HepG2 (cell line): ENCODE measurements around the gene SPG7. TPM values are rescaled to one million over a fixed set of nuclear protein-coding genes. Genes with fewer than 3 reads are reported as not detected.

Experiments used
- HOXA9 ChIP-seq: sonication (generic); formaldehyde crosslinking; IDR thresholded peaks from 2 replicates; pipeline ENCODE4 v1.8.1; 2022; ENCODE audit warnings: missing genetic modification reagents, mild to moderate bottlenecking, moderate library complexity, borderline replicate concordance
- IKZF1 ChIP-seq: fragments of 450-650 bp; IDR thresholded peaks from 2 replicates; pipeline ENCODE4 v1.7.1; 2016
- KDM5A ChIP-seq: fragments of 200-600 bp; sonication (generic); IDR thresholded peaks from 2 replicates; pipeline ENCODE4 v1.7.0; 2018; ENCODE audit warnings: antibody characterized with exemption, mild to moderate bottlenecking, low read length, borderline replicate concordance
- SRSF4 ChIP-seq: fragments of 200-400 bp; formaldehyde crosslinking; IDR thresholded peaks from one replicate; pipeline ENCODE4 v1.6.1; 2018; ENCODE audit warnings: mild to moderate bottlenecking, low read depth, low read length, moderate library complexity; ENCODE audit not compliant: poor library complexity, severe bottlenecking
- THAP11 ChIP-seq: IDR thresholded peaks from 2 replicates; pipeline ENCODE4 v1.6.1; 2016; ENCODE audit warnings: missing biosample characterization, missing genetic modification reagents
- ZFP82 ChIP-seq: sonication (generic); formaldehyde crosslinking; IDR thresholded peaks from 2 replicates; pipeline ENCODE4 v1.5.1; 2020; ENCODE audit warnings: mild to moderate bottlenecking, missing genetic modification reagents, borderline replicate concordance
- ZFX ChIP-seq: sonication (generic); formaldehyde crosslinking; IDR thresholded peaks from 2 replicates; pipeline ENCODE4 v1.4.0; 2020; ENCODE audit warnings: mild to moderate bottlenecking, low read depth, missing genetic modification reagents, moderate library complexity
- ZNF264 ChIP-seq: sonication (generic); formaldehyde crosslinking; IDR thresholded peaks from 2 replicates; pipeline ENCODE4 v1.4.0; 2020; ENCODE audit warnings: missing genetic modification reagents
- ZNF326 ChIP-seq: sonication (generic); formaldehyde crosslinking; IDR thresholded peaks from 2 replicates; pipeline ENCODE4 v1.4.0; 2020; ENCODE audit warnings: missing genetic modification reagents, borderline replicate concordance
- ZNF432 ChIP-seq: sonication (generic); formaldehyde crosslinking; IDR thresholded peaks from 2 replicates; pipeline ENCODE4 v1.5.0; 2020; ENCODE audit warnings: missing genetic modification reagents, mild to moderate bottlenecking, borderline replicate concordance
- ZNF451 ChIP-seq: sonication (generic); formaldehyde crosslinking; IDR thresholded peaks from 2 replicates; pipeline ENCODE4 v1.5.0; 2020; ENCODE audit warnings: mild to moderate bottlenecking, missing genetic modification reagents
- ZNF484 ChIP-seq: sonication (generic); formaldehyde crosslinking; IDR thresholded peaks from 2 replicates; pipeline ENCODE4 v1.5.1; 2020; ENCODE audit warnings: mild to moderate bottlenecking, low read depth, missing genetic modification reagents, borderline replicate concordance
- ZNF720 ChIP-seq: sonication (generic); formaldehyde crosslinking; IDR thresholded peaks from 2 replicates; pipeline ENCODE4 v1.4.0; 2020; ENCODE audit warnings: missing genetic modification reagents
- ZNF773 ChIP-seq: sonication (generic); formaldehyde crosslinking; IDR thresholded peaks from 2 replicates; pipeline ENCODE4 v1.4.0; 2020; ENCODE audit warnings: missing genetic modification reagents, borderline replicate concordance
- polyA plus RNA-seq, 8 experiments: library from polyadenylated mRNA; depleted of rRNA in 3 of 8; stranded (reverse) in 7 of 8; unstranded in 1 of 8; fragments of >200 nt; fragmentation: Illumina TruSeq in 4 of 8; extraction: Trizol in 4 of 8; gene quantifications; 2 replicates each; pipeline versions ENCODE4 v1.2.1 to v1.2.3, GENCODE V29; 2011 to 2016; ENCODE audit warnings: low read depth in 4 of 8, missing spikeins in 1 of 8, mixed read lengths in 1 of 8; ENCODE audit not compliant: insufficient read depth in 1 of 8
- total RNA-seq, 5 experiments: library from RNA; depleted of rRNA; stranded (reverse); fragments of >200 nt; fragmentation: Illumina TruSeq; extraction: Trizol; gene quantifications; 2 replicates each; pipeline ENCODE4 v1.2.3, GENCODE V29; 2016; ENCODE audit warnings: low read depth in 1 of 5
- TF ChIP-seq, protein P1 (sequence below): sonication (generic); formaldehyde crosslinking; IDR thresholded peaks from 2 replicates; pipeline ENCODE4 v1.4.0; 2020; ENCODE audit warnings: missing genetic modification reagents
- TF ChIP-seq, protein P2 (sequence below): sonication (generic); formaldehyde crosslinking; IDR thresholded peaks from 2 replicates; pipeline ENCODE4 v1.4.0; 2020; ENCODE audit warnings: mild to moderate bottlenecking, missing genetic modification reagents
- TF ChIP-seq, protein P3 (sequence below): sonication (generic); formaldehyde crosslinking; conservative IDR thresholded peaks from 2 replicates; pipeline ENCODE4 v1.4.0; 2020; ENCODE audit warnings: mild to moderate bottlenecking, missing genetic modification reagents, moderate library complexity

SPG7 gene
- total and polyA plus RNA-seq, 2 of the 13 experiments (the other 11 are each of a cell fraction or from before 2014, with no cell fraction given) = 66.0 to 136 TPM

DNA sequence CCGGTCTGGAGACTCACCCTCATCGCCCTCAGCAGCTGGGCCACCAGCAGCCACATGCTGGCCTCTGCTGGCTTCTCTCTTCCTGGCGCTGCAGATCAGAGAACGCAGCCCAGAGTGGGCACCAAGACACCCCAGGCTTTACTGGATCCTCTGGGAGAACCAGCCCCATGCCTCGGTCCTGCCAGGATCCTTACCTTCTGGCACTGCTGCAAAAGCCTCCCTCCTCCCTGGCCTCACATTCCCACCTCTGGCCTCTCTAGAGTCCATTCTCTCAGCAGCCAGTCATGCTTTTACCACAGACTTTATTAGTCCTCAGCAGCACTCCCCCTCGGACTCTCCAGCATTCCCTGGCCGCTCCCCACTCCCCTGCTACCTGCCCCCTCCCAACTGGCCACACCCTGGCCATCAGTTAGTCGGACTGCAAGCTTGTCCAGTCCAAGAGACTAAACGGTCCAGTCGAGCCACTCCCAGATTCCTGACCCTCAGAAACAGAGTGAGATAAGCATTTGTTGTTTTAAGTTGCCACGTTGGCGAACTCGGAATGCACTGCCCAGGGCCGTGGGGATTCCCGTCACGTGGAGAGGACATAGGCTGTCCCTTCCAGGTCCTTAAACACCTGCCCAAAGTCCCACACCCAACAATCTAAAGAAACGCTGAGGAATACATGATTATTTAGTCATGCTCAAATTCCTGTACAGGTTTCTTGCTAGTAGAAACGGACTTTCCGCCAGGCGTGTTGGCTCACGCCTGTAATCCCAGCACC is 5.9 kb upstream of the SPG7 start (continued):
- TF ChIP-seq ZNF773 (CRISPR knock-in tag) (no peak), ZFX (CRISPR knock-in tag) (0 out of 2 replicates have a peak, but pooled peaks have one; percentile 30), ZNF432 (no peak), HOXA9 (CRISPR knock-in tag) (no peak), ZNF484 (CRISPR knock-in tag) (no peak), IKZF1 (no peak), KDM5A (no peak), ZNF720 (CRISPR knock-in tag) (no peak), ZNF264 (CRISPR knock-in tag) (no peak), ZNF326 (CRISPR knock-in tag) (no peak), SRSF4 (no peak), ZNF451 (no peak), THAP11 (CRISPR knock-in tag) (no peak), ZFP82 (CRISPR knock-in tag) (no peak)
- TF ChIP-seq, protein P1, sequence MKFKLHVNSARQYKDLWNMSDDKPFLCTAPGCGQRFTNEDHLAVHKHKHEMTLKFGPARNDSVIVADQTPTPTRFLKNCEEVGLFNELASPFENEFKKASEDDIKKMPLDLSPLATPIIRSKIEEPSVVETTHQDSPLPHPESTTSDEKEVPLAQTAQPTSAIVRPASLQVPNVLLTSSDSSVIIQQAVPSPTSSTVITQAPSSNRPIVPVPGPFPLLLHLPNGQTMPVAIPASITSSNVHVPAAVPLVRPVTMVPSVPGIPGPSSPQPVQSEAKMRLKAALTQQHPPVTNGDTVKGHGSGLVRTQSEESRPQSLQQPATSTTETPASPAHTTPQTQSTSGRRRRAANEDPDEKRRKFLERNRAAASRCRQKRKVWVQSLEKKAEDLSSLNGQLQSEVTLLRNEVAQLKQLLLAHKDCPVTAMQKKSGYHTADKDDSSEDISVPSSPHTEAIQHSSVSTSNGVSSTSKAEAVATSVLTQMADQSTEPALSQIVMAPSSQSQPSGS = no peak
- TF ChIP-seq, protein P2, sequence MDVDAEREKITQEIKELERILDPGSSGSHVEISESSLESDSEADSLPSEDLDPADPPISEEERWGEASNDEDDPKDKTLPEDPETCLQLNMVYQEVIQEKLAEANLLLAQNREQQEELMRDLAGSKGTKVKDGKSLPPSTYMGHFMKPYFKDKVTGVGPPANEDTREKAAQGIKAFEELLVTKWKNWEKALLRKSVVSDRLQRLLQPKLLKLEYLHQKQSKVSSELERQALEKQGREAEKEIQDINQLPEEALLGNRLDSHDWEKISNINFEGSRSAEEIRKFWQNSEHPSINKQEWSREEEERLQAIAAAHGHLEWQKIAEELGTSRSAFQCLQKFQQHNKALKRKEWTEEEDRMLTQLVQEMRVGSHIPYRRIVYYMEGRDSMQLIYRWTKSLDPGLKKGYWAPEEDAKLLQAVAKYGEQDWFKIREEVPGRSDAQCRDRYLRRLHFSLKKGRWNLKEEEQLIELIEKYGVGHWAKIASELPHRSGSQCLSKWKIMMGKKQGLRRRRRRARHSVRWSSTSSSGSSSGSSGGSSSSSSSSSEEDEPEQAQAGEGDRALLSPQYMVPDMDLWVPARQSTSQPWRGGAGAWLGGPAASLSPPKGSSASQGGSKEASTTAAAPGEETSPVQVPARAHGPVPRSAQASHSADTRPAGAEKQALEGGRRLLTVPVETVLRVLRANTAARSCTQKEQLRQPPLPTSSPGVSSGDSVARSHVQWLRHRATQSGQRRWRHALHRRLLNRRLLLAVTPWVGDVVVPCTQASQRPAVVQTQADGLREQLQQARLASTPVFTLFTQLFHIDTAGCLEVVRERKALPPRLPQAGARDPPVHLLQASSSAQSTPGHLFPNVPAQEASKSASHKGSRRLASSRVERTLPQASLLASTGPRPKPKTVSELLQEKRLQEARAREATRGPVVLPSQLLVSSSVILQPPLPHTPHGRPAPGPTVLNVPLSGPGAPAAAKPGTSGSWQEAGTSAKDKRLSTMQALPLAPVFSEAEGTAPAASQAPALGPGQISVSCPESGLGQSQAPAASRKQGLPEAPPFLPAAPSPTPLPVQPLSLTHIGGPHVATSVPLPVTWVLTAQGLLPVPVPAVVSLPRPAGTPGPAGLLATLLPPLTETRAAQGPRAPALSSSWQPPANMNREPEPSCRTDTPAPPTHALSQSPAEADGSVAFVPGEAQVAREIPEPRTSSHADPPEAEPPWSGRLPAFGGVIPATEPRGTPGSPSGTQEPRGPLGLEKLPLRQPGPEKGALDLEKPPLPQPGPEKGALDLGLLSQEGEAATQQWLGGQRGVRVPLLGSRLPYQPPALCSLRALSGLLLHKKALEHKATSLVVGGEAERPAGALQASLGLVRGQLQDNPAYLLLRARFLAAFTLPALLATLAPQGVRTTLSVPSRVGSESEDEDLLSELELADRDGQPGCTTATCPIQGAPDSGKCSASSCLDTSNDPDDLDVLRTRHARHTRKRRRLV (CRISPR knock-in tag) = no peak
- TF ChIP-seq, protein P3, sequence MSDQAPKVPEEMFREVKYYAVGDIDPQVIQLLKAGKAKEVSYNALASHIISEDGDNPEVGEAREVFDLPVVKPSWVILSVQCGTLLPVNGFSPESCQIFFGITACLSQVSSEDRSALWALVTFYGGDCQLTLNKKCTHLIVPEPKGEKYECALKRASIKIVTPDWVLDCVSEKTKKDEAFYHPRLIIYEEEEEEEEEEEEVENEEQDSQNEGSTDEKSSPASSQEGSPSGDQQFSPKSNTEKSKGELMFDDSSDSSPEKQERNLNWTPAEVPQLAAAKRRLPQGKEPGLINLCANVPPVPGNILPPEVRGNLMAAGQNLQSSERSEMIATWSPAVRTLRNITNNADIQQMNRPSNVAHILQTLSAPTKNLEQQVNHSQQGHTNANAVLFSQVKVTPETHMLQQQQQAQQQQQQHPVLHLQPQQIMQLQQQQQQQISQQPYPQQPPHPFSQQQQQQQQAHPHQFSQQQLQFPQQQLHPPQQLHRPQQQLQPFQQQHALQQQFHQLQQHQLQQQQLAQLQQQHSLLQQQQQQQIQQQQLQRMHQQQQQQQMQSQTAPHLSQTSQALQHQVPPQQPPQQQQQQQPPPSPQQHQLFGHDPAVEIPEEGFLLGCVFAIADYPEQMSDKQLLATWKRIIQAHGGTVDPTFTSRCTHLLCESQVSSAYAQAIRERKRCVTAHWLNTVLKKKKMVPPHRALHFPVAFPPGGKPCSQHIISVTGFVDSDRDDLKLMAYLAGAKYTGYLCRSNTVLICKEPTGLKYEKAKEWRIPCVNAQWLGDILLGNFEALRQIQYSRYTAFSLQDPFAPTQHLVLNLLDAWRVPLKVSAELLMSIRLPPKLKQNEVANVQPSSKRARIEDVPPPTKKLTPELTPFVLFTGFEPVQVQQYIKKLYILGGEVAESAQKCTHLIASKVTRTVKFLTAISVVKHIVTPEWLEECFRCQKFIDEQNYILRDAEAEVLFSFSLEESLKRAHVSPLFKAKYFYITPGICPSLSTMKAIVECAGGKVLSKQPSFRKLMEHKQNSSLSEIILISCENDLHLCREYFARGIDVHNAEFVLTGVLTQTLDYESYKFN (CRISPR knock-in tag) = 0 out of 2 replicates have a peak, but pooled peaks have one; percentile 25
